ENCODE results near the gene PPM1D.
A peak's percentile ranks its signal among the peaks of the same experiment; 100 is the strongest.

Gene PPM1D

GRCh38 chr17:60679287-60679686, 79.3 kb downstream of the PPM1D start:
- Mint-ChIP-seq H3K9me3 (peaks cover 2% of the 10 kb centered on the region), H3K27me3 (ENCODE audit: low read depth) (no peaks in the 10 kb centered on the region), H3K4me1 (peaks cover 14% of the 10 kb centered on the region), H3K27ac (no peak overlapping the region), H3K4me3 (peak overlapping the region; percentile 92 to 97 (median 93)), H3K36me3 (ENCODE audit: low read depth) (no peaks in the 10 kb centered on the region)
- TF ChIP-seq CTCF (IDR thresholded peaks at IDR 0.05; ENCODE audit: unreplicated experiment in 3 of 3) = no peak

GRCh38 chr17:60680754-60681153, 80.8 kb downstream of the PPM1D start:
- no peak for TF ChIP-seq CTCF (IDR thresholded peaks at IDR 0.05; ENCODE audit: unreplicated experiment in 3 of 3)
- Mint-ChIP-seq H3K4me3 (no peak overlapping the region), H3K9me3 (no peaks in the 10 kb centered on the region), H3K36me3 (ENCODE audit: low read depth) (peaks cover 10% of the 10 kb centered on the region), H3K27me3 (ENCODE audit: low read depth) (no peaks in the 10 kb centered on the region), H3K4me1 (peaks cover 14% of the 10 kb centered on the region), H3K27ac (no peak overlapping the region)

DNA sequence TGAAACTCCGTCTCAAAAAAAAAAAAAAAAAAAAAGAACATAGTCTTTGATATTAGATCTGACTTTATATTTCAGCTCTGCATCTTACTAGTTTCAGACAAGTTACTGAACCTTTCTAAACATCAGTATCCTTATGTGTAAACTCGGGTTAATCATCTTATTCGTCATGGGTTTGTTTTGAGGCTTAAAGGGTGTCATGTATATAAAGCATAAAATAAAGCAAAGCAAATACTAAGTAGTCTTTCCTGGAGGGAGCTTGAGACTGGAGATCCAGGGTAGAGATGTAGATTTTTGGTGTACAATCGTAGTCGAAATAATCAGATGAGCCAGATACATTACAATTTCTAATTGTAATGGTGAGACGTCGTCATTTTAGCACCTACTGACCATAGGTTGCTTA, 85.4 kb downstream of the PPM1D start:
- H3K27ac Mint-ChIP-seq = no peak overlapping the region
- H3K4me1 Mint-ChIP-seq = no peaks in the 10 kb centered on the region
- no peak overlapping the region for H3K4me3 Mint-ChIP-seq
- no peak for TF ChIP-seq CTCF (IDR thresholded peaks at IDR 0.05; ENCODE audit: unreplicated experiment in 3 of 3)
- peaks cover 25% of the 10 kb centered on the region for H3K36me3 Mint-ChIP-seq (ENCODE audit: low read depth)
- H3K9me3 Mint-ChIP-seq = no peaks in the 10 kb centered on the region
- H3K27me3 Mint-ChIP-seq (ENCODE audit: low read depth) = no peaks in the 10 kb centered on the region

- TF ChIP-seq CTCF (IDR thresholded peaks at IDR 0.05; ENCODE audit: unreplicated experiment in 3 of 3) = no peak
- Mint-ChIP-seq H3K9me3 (no peaks in the 10 kb centered on the region), H3K4me3 (no peak overlapping the region), H3K27me3 (ENCODE audit: low read depth) (no peaks in the 10 kb centered on the region), H3K27ac (no peak overlapping the region), H3K36me3 (ENCODE audit: low read depth) (peaks cover 48% of the 10 kb centered on the region), H3K4me1 (no peaks in the 10 kb centered on the region)
Measured at GRCh38 chr17:60695960-60696359, 96.0 kb downstream of the PPM1D start.

DNA sequence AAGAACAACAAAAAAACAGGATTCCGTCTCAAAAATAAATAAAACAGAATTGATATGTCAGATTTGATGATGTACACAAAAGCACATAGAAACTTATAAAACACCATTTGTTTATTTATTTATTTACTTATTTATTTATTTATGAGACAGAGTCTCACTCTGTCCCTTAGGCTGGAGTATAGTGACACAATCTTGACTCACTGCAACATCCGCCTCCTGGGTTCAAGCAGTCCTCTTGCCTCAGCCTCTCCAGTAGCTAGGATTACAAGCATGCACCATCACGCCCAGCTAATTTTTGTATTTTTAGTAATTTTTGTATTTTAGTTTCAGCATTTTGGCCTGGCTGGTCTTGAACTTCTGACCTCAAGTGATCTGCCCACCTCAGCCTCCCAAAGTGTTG, 99.1 kb downstream of the PPM1D start:
- Mint-ChIP-seq H3K4me1 (no peaks in the 10 kb centered on the region), H3K27me3 (ENCODE audit: low read depth) (no peaks in the 10 kb centered on the region), H3K36me3 (ENCODE audit: low read depth) (peaks cover 35% of the 10 kb centered on the region), H3K27ac (no peak overlapping the region), H3K4me3 (no peak overlapping the region), H3K9me3 (no peaks in the 10 kb centered on the region)
- no peak for TF ChIP-seq CTCF (IDR thresholded peaks at IDR 0.05; ENCODE audit: unreplicated experiment in 3 of 3)

DNA sequence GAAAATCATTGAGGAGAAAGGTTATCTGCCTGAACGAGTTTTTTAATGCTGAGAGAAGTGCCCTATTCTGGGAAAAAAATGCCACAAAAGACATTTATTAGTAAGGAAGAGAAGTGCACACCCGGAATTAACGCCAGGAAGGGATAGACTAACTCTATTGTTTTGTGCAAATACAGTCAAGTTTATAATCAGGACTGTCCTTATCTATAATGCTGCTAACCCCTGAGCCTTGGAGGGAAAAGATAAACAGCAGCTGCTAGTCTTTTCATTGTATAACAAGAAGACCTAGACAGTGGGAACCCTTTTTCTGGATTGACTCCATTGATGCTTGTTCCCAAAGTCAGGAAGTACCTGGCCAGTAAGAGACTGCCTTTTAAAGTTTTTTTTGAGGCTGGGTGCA, 104.2 kb downstream of the PPM1D start:
- Mint-ChIP-seq H3K9me3 (no peaks in the 10 kb centered on the region), H3K4me3 (no peak overlapping the region), H3K27ac (no peak overlapping the region), H3K27me3 (ENCODE audit: low read depth) (no peaks in the 10 kb centered on the region), H3K4me1 (no peaks in the 10 kb centered on the region), H3K36me3 (ENCODE audit: low read depth) (peaks cover 30% of the 10 kb centered on the region)
- no peak for TF ChIP-seq CTCF (IDR thresholded peaks at IDR 0.05; ENCODE audit: unreplicated experiment in 3 of 3)

Measured in nephron (organoid).